ENCODE results near the gene ONECUT3. TPM values are rescaled to one million over a fixed set of nuclear protein-coding genes. Genes with fewer than 3 reads are reported as not detected.
A peak's percentile ranks its signal among the peaks of the same experiment; 100 is the strongest.

ONECUT3 gene
- total and polyA plus RNA-seq, 5 donors from 2014 or later = not detected

DNA sequence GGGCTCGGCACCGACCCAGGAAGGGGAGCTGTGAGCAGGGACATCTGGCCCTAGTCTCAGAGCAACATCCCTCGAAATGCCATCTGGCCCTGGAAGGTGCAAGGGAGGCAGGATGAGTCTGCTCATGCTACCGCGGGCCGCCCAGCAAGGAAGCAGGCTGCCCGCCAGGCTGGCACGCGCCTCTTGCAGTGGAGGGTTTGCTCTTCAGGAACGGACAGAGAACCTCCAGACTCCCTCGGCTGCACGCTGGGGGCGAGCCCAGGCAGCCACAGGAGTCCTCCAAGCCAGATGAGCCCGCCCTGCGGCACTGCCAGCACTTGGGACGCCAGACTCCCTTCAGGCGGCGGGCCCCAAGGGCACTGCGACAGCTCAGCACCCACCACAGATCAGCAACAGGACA lies 68.9 kb downstream of the ONECUT3 start:
- Mint-ChIP-seq H3K27me3 (no peaks in the 10 kb centered on the region), H3K27ac (no peak overlapping the region), H3K36me3 (peaks cover 9% of the 10 kb centered on the region), H3K4me1 (peaks cover 0 to 10% (median 2%) of the 10 kb centered on the region in 4 donors), H3K4me3 (no peak overlapping the region), H3K9me3 (no peaks in the 10 kb centered on the region)
- H3K36me3 ChIP-seq (ENCODE audit: control insufficient read depth, insufficient read depth, low read length) = peaks cover 32% of the 10 kb centered on the region
- no peaks in the 10 kb centered on the region for H3K27me3 ChIP-seq (ENCODE audit: control insufficient read depth, insufficient read depth, low read length)
- DNase-seq (no peak), ATAC-seq (ENCODE audit: low read depth in 2 of 2) (no peak)
- no peak overlapping the region for H3K27ac ChIP-seq (ENCODE audit: insufficient read depth, low read length, poor library complexity, severe bottlenecking)
- no peaks in the 10 kb centered on the region for H3K9me3 ChIP-seq (ENCODE audit: control insufficient read depth in 2 of 2, low read length in 2 of 2)
- peaks cover 8% of the 10 kb centered on the region for H3K4me1 ChIP-seq (ENCODE audit: control insufficient read depth, insufficient read depth, low read length, poor library complexity, severe bottlenecking)
- H3K4me3 ChIP-seq (ENCODE audit: low read depth, low read length) = no peak overlapping the region

GRCh38 chr19:1823020-1823419 lies 69.7 kb downstream of the ONECUT3 start:
- peaks cover 30% of the 10 kb centered on the region for H3K36me3 ChIP-seq (ENCODE audit: control insufficient read depth, insufficient read depth, low read length)
- no peak for DNase-seq

DNA sequence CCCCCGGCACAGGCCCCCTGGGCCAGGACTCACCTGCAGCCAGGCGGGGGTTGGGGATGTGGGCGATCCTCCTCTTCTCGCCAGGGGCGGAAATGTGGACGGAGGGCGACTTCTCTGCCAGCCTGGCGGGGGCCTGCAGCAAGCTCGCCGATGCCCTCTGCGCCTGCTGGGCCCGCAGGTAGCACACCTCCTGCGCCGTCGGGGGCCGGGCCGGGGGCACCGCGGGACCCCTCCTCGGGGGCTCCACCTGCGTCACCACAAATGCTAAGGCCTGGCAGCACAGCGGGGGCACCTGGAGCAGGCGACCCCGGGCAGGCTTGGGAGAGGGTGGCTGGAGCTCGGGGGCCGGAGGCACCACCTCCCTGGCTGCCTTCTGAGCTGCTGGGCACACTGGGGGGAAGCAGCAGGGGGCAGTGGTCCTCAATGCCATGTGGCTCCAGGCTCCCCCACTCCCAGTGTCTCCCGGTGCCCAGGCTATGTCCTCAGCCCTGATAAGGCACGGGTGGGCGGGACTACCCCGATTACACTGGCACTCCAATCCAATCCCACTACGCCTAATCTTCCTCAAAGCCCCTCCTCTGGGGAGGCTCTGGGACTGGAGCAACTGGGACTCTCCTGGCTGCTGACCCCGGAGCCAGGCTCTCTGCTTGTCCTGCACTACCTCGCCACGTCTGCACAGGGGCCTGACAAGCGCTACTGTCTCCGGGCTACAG lies 70.4 kb downstream of the ONECUT3 start:
- peaks cover 0 to 10% (median 2%) of the 10 kb centered on the region in 4 donors for H3K4me1 Mint-ChIP-seq
- H3K9me3 Mint-ChIP-seq = no peaks in the 10 kb centered on the region
- no peaks in the 10 kb centered on the region for H3K27me3 ChIP-seq (ENCODE audit: control insufficient read depth, insufficient read depth, low read length)
- H3K4me3 Mint-ChIP-seq = no peak overlapping the region
- peaks cover 25% of the 10 kb centered on the region for H3K36me3 ChIP-seq (ENCODE audit: control insufficient read depth, insufficient read depth, low read length)
- DNase-seq (no peak), ATAC-seq (ENCODE audit: low read depth in 2 of 2) (no peak)
- peaks cover 6% of the 10 kb centered on the region for H3K36me3 Mint-ChIP-seq
- H3K27ac Mint-ChIP-seq = no peak overlapping the region
- no peak overlapping the region for H3K4me3 ChIP-seq (ENCODE audit: low read depth, low read length)
- H3K27me3 Mint-ChIP-seq = no peaks in the 10 kb centered on the region
- H3K9me3 ChIP-seq (ENCODE audit: control insufficient read depth in 2 of 2, low read length in 2 of 2) = no peaks in the 10 kb centered on the region
- peaks cover 8% of the 10 kb centered on the region for H3K4me1 ChIP-seq (ENCODE audit: control insufficient read depth, insufficient read depth, low read length, poor library complexity, severe bottlenecking)
- H3K27ac ChIP-seq (ENCODE audit: insufficient read depth, low read length, poor library complexity, severe bottlenecking) = no peak overlapping the region

More at GRCh38 chr19:1823020-1823419, 69.7 kb downstream of the ONECUT3 start:
- no peak overlapping the region for H3K27ac Mint-ChIP-seq
- no peaks in the 10 kb centered on the region for H3K9me3 ChIP-seq (ENCODE audit: control insufficient read depth in 2 of 2, low read length in 2 of 2)
- peaks cover 8% of the 10 kb centered on the region for H3K36me3 Mint-ChIP-seq
- H3K4me3 Mint-ChIP-seq = peak overlapping the region in 1 of 4 donors; percentile 38
- peaks cover 8% of the 10 kb centered on the region for H3K4me1 ChIP-seq (ENCODE audit: control insufficient read depth, insufficient read depth, low read length, poor library complexity, severe bottlenecking)
- no peak overlapping the region for H3K4me3 ChIP-seq (ENCODE audit: low read depth, low read length)
- no peak for ATAC-seq (ENCODE audit: low read depth in 2 of 2)
- no peaks in the 10 kb centered on the region for H3K27me3 ChIP-seq (ENCODE audit: control insufficient read depth, insufficient read depth, low read length)
- H3K27me3 Mint-ChIP-seq = no peaks in the 10 kb centered on the region
- peaks cover 0 to 10% (median 2%) of the 10 kb centered on the region in 4 donors for H3K4me1 Mint-ChIP-seq
- H3K9me3 Mint-ChIP-seq = no peaks in the 10 kb centered on the region
- H3K27ac ChIP-seq (ENCODE audit: insufficient read depth, low read length, poor library complexity, severe bottlenecking) = no peak overlapping the region

DNA sequence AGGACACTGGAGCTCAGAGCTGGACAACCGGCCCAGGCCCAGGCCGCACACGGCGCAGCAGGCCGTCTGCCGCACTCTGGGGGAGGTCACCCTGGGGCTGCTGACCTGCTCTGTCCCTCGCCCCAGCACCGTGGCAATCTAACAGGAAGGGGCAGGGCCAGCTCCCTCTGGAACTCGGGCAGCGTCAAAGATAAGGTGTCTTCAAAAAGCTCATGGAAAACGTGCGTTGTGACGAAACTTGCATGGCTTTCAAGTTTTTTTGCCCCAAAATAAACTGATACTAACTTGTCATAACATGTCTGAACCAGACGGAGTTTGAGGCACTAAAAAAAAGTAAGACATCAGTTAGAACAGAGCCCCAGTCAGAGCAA lies 70.9 kb downstream of the ONECUT3 start:
- H3K9me3 Mint-ChIP-seq = no peaks in the 10 kb centered on the region
- Histone ChIP-seq H3K27ac (ENCODE audit: insufficient read depth, low read length, poor library complexity, severe bottlenecking) (no peak overlapping the region), H3K4me3 (ENCODE audit: low read depth, low read length) (no peak overlapping the region), H3K9me3 (ENCODE audit: control insufficient read depth in 2 of 2, low read length in 2 of 2) (no peaks in the 10 kb centered on the region), H3K4me1 (ENCODE audit: control insufficient read depth, insufficient read depth, low read length, poor library complexity, severe bottlenecking) (peaks cover 8% of the 10 kb centered on the region), H3K36me3 (ENCODE audit: control insufficient read depth, insufficient read depth, low read length) (peaks cover 22% of the 10 kb centered on the region), H3K27me3 (ENCODE audit: control insufficient read depth, insufficient read depth, low read length) (no peaks in the 10 kb centered on the region)
- no peak for DNase-seq
- no peak overlapping the region for H3K27ac Mint-ChIP-seq
- H3K27me3 Mint-ChIP-seq = no peaks in the 10 kb centered on the region
- H3K36me3 Mint-ChIP-seq = peaks cover 6% of the 10 kb centered on the region
- peaks cover 0 to 10% (median 2%) of the 10 kb centered on the region in 4 donors for H3K4me1 Mint-ChIP-seq
- no peak overlapping the region for H3K4me3 Mint-ChIP-seq
- no peak for ATAC-seq (ENCODE audit: low read depth in 2 of 2)

DNA sequence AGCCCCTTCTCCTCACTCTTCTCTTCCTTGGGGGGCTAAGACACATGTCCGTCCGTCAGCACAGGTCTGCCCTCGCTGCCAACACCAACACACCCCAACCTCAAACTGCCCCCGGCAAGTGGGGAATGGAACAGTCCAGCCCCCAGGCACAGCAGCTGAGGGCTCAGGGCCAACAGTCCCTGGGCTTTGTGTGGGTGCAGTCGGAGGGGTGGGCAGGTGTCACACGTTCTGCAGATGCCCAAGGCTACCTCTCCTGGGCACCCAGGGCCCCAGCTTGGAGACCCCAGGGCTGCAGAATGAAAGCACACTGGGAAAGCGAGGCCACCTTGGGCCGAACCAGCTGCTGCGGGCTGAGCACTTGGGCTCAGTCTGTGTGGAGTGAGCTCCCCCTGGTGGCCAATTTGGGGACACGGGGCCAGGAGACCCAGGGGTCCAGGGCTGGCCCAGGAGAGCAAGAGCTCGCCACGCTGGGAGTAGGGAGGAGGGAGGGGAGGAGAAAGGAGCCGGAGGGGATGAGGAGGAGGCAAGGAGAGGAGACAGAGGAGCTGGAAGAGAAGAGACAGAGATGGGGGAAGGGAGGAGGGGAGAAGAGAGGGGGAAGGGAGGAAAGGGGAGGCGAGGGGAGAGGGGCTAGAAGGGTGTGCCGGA lies 72.7 kb downstream of the ONECUT3 start:
- Mint-ChIP-seq H3K36me3 (peaks cover 3% of the 10 kb centered on the region), H3K4me3 (no peak overlapping the region), H3K27ac (no peak overlapping the region), H3K4me1 (peaks cover 0 to 7% (median 2%) of the 10 kb centered on the region in 4 donors), H3K9me3 (no peaks in the 10 kb centered on the region), H3K27me3 (no peaks in the 10 kb centered on the region)
- Histone ChIP-seq H3K27me3 (ENCODE audit: control insufficient read depth, insufficient read depth, low read length) (no peaks in the 10 kb centered on the region), H3K4me1 (ENCODE audit: control insufficient read depth, insufficient read depth, low read length, poor library complexity, severe bottlenecking) (peaks cover 8% of the 10 kb centered on the region), H3K4me3 (ENCODE audit: low read depth, low read length) (no peak overlapping the region), H3K27ac (ENCODE audit: insufficient read depth, low read length, poor library complexity, severe bottlenecking) (no peak overlapping the region), H3K36me3 (ENCODE audit: control insufficient read depth, insufficient read depth, low read length) (peaks cover 25% of the 10 kb centered on the region), H3K9me3 (ENCODE audit: control insufficient read depth in 2 of 2, low read length in 2 of 2) (no peaks in the 10 kb centered on the region)
- ATAC-seq (ENCODE audit: low read depth in 2 of 2) (peak; percentile 73 to 80), DNase-seq (peak; percentile 66 to 75 (median 69))

GRCh38 chr19:1826557-1827521 lies 73.5 kb downstream of the ONECUT3 start:
- ATAC-seq (ENCODE audit: low read depth in 2 of 2) (no peak), DNase-seq (no peak)
- Mint-ChIP-seq H3K4me1 (peaks cover 0 to 9% (median 2%) of the 10 kb centered on the region in 4 donors), H3K9me3 (no peaks in the 10 kb centered on the region), H3K27ac (no peak overlapping the region), H3K4me3 (no peak overlapping the region), H3K27me3 (no peaks in the 10 kb centered on the region), H3K36me3 (peaks cover 3% of the 10 kb centered on the region)
- Histone ChIP-seq H3K4me3 (ENCODE audit: low read depth, low read length) (no peak overlapping the region), H3K4me1 (ENCODE audit: control insufficient read depth, insufficient read depth, low read length, poor library complexity, severe bottlenecking) (peaks cover 8% of the 10 kb centered on the region), H3K9me3 (ENCODE audit: control insufficient read depth in 2 of 2, low read length in 2 of 2) (no peaks in the 10 kb centered on the region), H3K36me3 (ENCODE audit: control insufficient read depth, insufficient read depth, low read length) (peaks cover 23% of the 10 kb centered on the region), H3K27me3 (ENCODE audit: control insufficient read depth, insufficient read depth, low read length) (no peaks in the 10 kb centered on the region), H3K27ac (ENCODE audit: insufficient read depth, low read length, poor library complexity, severe bottlenecking) (no peak overlapping the region)

- no peak for ATAC-seq (ENCODE audit: low read depth in 2 of 2)
- no peak overlapping the region for H3K27ac ChIP-seq (ENCODE audit: insufficient read depth, low read length, poor library complexity, severe bottlenecking)
- Mint-ChIP-seq H3K4me1 (peaks cover 0 to 7% (median 2%) of the 10 kb centered on the region in 4 donors), H3K4me3 (no peak overlapping the region), H3K27me3 (no peaks in the 10 kb centered on the region), H3K9me3 (no peaks in the 10 kb centered on the region), H3K36me3 (no peaks in the 10 kb centered on the region), H3K27ac (no peak overlapping the region)
- H3K4me1 ChIP-seq (ENCODE audit: control insufficient read depth, insufficient read depth, low read length, poor library complexity, severe bottlenecking) = peaks cover 8% of the 10 kb centered on the region
- no peak overlapping the region for H3K4me3 ChIP-seq (ENCODE audit: low read depth, low read length)
- no peaks in the 10 kb centered on the region for H3K9me3 ChIP-seq (ENCODE audit: control insufficient read depth in 2 of 2, low read length in 2 of 2)
- H3K36me3 ChIP-seq (ENCODE audit: control insufficient read depth, insufficient read depth, low read length) = peaks cover 23% of the 10 kb centered on the region
- H3K27me3 ChIP-seq (ENCODE audit: control insufficient read depth, insufficient read depth, low read length) = no peaks in the 10 kb centered on the region
- no peak for DNase-seq
These were observed 74.4 kb downstream of the ONECUT3 start for GRCh38 chr19:1827566-1828278.
